GM18867 (cell line): Measurements from ENCODE around the gene ZNF385B.
"Not testable (repeated sequence)": the region's sequence is repeated elsewhere in the genome, so short reads cannot be mapped to it uniquely, and the experiment has no call there.

Source experiments
- ATAC-seq: cut with Tn5 transposase; IDR thresholded peaks from one replicate; pipeline ENCODE4 v1.9.1; 2021; ENCODE audit warnings: mild to moderate bottlenecking, moderate library complexity; ENCODE audit not compliant: unreplicated experiment

The ZNF385B gene

GRCh38 chr2:179861416-179862067 lies at the start of gene ZNF385B:
ZNF385B (minus strand) TSS chr2:179861612.
- peak; percentile 33 for ATAC-seq

GRCh38 chr2:179910735-179911113 lies 49.3 kb upstream of the ZNF385B start:
- no peak for ATAC-seq

GRCh38 chr2:179909845-179910734 lies 48.7 kb upstream of the ZNF385B start:
- ATAC-seq, result no peak

DNA sequence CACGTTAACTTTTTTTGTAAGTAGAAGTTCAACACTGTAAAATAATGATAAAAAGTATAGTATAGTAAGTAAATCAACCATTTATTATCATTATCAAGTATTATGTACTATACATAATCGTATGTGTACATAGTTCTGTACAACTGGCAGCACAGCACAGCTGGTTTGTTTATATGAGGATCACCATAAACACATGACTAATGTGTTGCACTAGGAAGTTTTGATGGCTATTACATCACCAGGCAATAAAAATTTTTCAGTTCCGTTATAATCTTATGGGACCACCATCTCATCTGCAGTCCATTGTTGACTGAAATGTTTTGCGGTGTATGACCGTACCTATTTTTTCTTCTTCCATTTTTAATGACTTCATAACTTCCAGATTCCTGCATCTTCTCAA lies 39.2 kb upstream of the ZNF385B start:
- ATAC-seq, result no peak

GRCh38 chr2:179899666-179900065 lies 38.3 kb upstream of the ZNF385B start:
- no peak for ATAC-seq

DNA sequence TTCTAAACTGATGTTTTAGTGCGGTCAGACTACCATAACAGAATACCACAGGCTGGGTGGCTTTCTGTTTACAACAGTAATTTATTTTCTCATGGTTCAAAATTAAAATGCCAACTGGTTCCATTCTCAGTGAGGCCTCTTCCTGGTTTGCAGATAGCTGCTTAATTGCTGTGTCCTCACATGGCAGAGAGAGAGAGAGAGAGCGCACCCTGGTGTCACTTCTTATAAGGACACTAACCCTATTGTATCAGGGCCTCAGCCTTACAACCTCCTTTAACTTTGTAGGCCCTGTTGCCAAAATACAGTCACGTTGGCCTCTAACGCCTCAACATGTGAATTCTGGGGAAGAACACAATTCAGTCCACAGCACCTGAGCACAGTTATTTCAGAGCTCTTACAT lies 37.5 kb upstream of the ZNF385B start:
- ATAC-seq, result peak; percentile 99

DNA sequence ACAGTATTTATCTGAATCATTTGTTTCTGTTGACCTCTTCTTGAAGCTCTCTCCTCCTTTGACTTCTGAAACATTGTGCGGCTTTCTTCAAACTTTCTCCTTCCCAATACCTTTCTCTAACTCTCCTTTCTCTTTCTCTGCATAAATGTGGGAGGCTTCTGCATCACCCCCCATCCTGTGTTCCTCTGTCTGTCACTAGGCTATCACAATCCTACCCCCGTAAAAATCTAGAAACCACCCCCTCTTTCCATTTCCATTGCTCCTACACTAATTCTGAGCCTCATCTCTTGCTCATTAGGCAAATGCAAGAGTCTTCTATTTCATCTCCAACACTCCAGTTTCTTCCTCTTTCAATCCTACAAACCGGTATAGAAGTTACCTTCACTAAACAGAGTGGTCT lies 32.2 kb upstream of the ZNF385B start:
- no peak for ATAC-seq

GRCh38 chr2:179891237-179891636 lies 29.8 kb upstream of the ZNF385B start:
- no peak for ATAC-seq

DNA sequence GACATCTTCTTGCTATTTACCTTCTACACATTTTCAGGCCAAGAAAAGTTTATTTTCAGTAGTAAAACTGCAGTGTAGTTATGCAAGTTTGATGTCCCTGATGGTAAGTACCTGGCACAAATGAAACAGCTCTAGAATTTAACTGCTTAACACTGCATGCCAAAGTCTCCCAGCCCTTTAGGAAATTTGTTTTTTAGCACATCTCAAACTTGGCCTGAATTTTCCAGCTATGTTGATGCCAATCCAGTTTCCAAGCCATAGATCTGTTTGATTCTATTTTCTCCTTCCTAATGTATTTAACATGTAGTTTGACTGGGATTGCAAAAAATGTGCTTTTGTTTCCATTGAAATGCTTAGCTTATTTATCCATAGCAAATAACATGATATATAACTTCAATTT lies 29.3 kb upstream of the ZNF385B start:
- no peak for ATAC-seq

- ATAC-seq, result not testable (repeated sequence)
Measured at GRCh38 chr2:179888642-179889041, 27.2 kb upstream of the ZNF385B start.

- ATAC-seq, result no peak
Measured at GRCh38 chr2:179884193-179884592, 22.8 kb upstream of the ZNF385B start.

DNA sequence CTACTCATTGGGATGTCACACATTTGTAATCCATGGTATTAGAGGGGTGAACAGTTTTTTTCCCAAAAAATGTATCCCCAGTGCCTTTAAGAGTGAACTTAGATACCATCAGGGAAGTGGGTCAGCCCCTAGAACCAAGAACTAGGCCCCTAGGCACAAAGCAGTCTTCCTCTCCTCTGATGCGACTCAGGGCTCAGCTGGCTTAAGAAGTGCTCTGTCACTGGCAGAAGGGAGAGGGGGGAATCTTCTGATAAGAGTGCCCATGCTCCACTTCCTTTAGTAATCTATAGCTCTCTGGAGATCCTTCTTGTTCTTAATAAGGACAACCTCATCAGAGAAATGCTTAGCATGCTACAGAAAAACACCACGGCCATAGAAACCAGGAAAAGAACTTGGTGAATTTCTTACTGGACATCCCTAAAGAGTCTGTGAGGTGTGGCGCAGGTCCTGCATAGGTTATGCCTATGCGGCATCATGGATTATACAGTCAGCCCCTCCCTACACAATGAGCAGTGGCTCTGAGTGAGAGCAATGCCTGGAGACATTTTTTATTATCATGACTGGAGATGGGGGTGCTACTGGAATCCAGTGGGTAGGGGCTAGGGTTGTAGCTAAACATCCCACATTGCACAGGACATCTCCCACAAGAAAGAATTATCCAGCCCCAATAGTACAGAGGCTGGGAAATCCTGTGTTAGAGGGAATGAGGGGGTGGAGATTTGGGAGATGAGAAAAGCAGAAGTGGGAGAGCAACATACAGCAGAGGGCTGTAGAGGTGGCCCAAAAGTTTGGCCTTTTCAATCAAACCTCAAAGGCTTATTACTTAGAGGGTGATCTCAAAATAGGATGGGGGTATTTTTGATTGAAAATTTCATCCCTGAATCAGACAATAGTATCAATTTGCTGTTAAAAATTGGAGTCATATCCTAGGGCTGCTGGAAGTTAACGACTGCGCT lies 21.7 kb upstream of the ZNF385B start:
- no peak for ATAC-seq

- no peak for ATAC-seq
Measured at GRCh38 chr2:179877601-179878364, 16.4 kb upstream of the ZNF385B start.

DNA sequence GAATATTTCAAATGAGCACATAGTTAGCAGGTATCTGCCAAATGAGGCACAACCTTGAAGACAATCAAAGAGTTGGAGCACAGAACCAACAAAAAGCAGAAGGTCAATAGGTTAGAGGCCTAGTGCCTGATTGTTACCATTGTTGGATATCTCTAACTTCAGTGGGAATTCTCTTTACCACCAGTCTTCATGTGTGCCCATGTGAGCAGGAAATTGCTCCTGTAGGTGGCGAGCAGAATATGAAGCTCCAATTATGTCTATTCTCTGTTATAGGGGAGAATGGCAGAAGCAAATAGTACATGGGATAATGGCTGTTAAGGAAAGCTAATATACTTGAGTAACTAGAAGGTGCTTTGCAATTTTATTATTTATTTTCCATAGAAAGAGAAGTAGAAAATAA lies 14.9 kb upstream of the ZNF385B start:
- no peak for ATAC-seq

GRCh38 chr2:179875864-179876263 lies 14.5 kb upstream of the ZNF385B start:
- ATAC-seq, result no peak

GRCh38 chr2:179862898-179863458 lies 1.6 kb upstream of the ZNF385B start:
- no peak for ATAC-seq

- ATAC-seq, result peak; percentile 50
Measured at GRCh38 chr2:179861027-179861415, 391 bp downstream of the ZNF385B start.

DNA sequence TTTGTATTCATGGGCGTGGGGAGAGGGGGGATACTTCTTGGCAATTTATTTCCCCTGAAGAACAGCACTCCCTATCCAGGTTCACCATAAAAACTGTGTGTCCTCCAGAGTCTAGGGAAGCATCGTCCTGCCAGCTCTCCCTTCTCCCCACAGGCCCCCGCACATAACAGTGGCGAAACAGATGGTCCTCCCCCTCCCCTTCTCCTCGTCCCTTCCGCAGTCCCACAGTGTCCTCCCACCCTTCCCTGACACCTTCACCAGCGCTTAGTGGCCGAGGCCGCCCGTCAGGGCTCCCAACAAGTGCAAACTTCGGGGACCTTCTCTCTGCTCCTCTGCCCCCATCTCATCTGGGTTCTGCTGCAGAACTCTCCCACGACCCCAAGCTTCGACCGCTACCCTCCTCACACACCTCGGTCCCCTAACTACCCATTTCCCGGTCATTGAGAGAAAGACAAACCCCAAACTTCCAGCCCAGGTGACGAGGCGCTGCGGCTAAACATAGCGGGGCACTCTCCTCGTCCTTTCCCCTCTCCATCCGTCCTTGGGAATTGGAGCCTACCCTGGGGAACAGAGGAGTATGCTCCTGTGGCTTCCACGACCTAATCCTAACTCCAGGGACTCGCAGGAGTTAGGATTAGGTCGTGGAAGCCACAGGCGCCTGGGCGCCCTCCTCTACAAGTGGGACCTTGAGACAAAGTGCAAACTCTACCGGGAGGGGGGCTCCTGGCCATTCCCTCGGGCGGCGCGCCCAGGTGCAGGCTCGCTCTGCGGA lies 971 bp downstream of the ZNF385B start:
- no peak for ATAC-seq

DNA sequence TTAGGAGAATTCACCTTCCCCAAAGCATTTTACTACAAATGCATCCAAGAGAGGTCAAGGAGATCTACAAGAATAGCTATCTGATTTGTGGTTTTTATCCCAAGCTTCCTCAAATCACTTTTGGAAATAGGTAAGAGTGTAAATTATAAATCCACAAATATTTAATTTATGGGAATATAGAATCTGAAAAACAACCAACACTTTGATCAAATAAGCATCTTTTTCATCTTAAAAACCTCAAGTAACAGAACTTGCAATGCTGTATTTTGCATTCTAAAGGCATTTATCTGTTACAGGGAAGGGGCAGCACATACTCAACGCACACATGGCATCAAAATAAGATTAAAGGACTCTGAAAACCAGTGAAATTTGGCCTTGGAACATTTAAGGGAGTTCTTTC lies 1.9 kb downstream of the ZNF385B start:
- ATAC-seq, result no peak
